Panc1 (cell line): ENCODE results near the gene RIBC1. TPM values are rescaled to one million over a fixed set of nuclear protein-coding genes. Genes with fewer than 3 reads are reported as not detected.

Experiments
- ATAC-seq: fragments of 200-7000 bp; cut with Tn5 transposase; 2 replicates; pipeline ENCODE4 v1.9.1; 2020; ENCODE audit warnings: mild to moderate bottlenecking, moderate library complexity
- BruUV-seq: library from RNA; stranded (reverse); fragments of 400-500 nt; replicated peaks from 2 replicates; lab custom pipeline; 2021; lab: Mats Ljungman, UMichigan
- CTCF ChIA-PET: fragments of 300-600 bp; sonication (Branson Sonifier 250); formaldehyde crosslinking; loops from one replicate; lab custom pipeline; 2022; ENCODE audit warnings: antibody characterized with exemption; lab: Charles Lee
- POLR2A ChIA-PET: fragments of 300-600 bp; sonication (Branson Sonifier 250); formaldehyde crosslinking; loops from one replicate; lab custom pipeline; 2022; ENCODE audit warnings: antibody characterized with exemption; lab: Charles Lee
- DNase-seq: peaks from one replicate; pipeline ENCODE4 v3.0.0-alpha.2; 2010; ENCODE audit warnings: low read depth, low spot score
- H3K27ac ChIP-seq: 2 replicates; pipeline ENCODE4 v1.5.1; 2011; ENCODE audit warnings: mild to moderate bottlenecking, low read length, inconsistent platforms
- H3K27me3 ChIP-seq: fragments of 200-500 bp; sonication (Bioruptor generic); 2 replicates; pipeline ENCODE4 v1.6.0; 2014; ENCODE audit warnings: low read length, inconsistent platforms; ENCODE audit not compliant: control insufficient read depth, insufficient read depth
- H3K36me3 ChIP-seq: fragments of 200-500 bp; sonication (Bioruptor generic); 2 replicates; pipeline ENCODE4 v1.5.1; 2014; ENCODE audit warnings: inconsistent platforms, mild to moderate bottlenecking, low read length, moderate library complexity; ENCODE audit not compliant: control insufficient read depth, insufficient read depth
- H3K4me1 ChIP-seq: 2 replicates; pipeline ENCODE4 v1.5.1; 2011; ENCODE audit warnings: inconsistent platforms, mild to moderate bottlenecking, low read length, moderate library complexity; ENCODE audit not compliant: control insufficient read depth, insufficient read depth
- H3K4me3 ChIP-seq, 2 experiments: 2 replicates each; pipeline ENCODE4 v1.5.1; 2011 to 2012; ENCODE audit warnings: low read depth in 2 of 2, low read length in 2 of 2, mild to moderate bottlenecking in 2 of 2, inconsistent platforms in 1 of 2, moderate library complexity in 1 of 2
- H3K9me3 ChIP-seq: fragments of 200-500 bp; sonication (Bioruptor generic); 2 replicates; pipeline ENCODE4 v1.5.1; 2014; ENCODE audit warnings: low read depth, mild to moderate bottlenecking, inconsistent platforms, low read length, moderate library complexity; ENCODE audit not compliant: control insufficient read depth, insufficient read depth
- in situ Hi-C: cut with HindIII; loops from 2 replicates; pipeline ENCODE4 v1.10.0; 2016; ENCODE audit warnings: low sequenced_read_pairs, low pct_unique_long_range_greater_than_20kb
- intact Hi-C: fragments of 100-400 bp; cut with micrococcal nuclease; formaldehyde crosslinking; loops from one replicate; pipeline ENCODE4 v1.10.0; 2022; ENCODE audit not compliant: unreplicated experiment
- total RNA-seq: library from RNA; stranded (reverse); gene quantifications from one replicate; pipeline ENCODE4 v1.2.1, GENCODE V29; 2021; ENCODE audit not compliant: unreplicated experiment
- TF ChIP-seq, protein P1 (sequence below): fragments of 450-650 bp; IDR thresholded peaks from 2 replicates; pipeline ENCODE4 v1.5.1; 2017; ENCODE audit warnings: mild to moderate bottlenecking
- TF ChIP-seq, protein P2 (sequence below), 2 experiments: IDR thresholded peaks; 2 replicates each; pipeline ENCODE4 v1.6.1; 2011 to 2012; ENCODE audit warnings: low read depth in 2 of 2, control low read depth in 1 of 2, low read length in 1 of 2, mild to moderate bottlenecking in 1 of 2, moderate library complexity in 1 of 2; ENCODE audit not compliant: insufficient read depth in 1 of 2

The RIBC1 gene
- total RNA-seq, 1 experiment from 2014 or later = 1.1 TPM

DNA sequence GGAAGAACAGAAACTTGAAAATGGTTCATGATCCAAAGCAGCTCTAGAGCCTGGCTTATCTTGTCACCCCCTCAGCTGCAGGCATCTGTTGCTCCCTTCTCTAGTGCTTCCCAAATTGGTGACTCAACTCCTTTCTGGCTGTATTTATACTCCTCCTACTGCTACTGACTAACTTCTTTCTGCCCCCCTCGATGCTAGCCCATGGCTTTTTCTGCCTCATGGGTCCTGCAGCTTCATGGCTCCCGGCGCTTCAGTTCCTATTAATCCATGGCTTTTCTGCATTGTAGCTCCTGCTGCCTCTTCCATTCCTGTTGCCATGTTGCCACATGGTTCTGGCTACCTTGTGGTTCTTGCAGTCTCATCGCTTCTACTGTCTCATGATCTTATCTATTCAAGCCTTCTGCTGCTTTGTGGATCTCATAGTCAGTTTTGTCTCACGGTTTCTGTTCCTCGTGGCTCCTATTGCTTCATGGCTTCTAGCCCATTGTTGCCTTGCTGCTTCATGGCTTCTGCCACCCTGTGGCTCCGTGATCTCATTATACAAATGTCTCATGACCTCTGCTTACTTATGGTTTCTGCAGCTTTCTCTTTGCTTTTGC is 48.4 kb upstream of the RIBC1 start:
- intact Hi-C loops = no loop called here
- CTCF ChIA-PET = interaction anchor here (0.6 to 0.8 kb wide), 2 partner anchors 72 to 88 kb away, joined by 3 read pairs; no protein-coding TSS in a partner anchor

DNA sequence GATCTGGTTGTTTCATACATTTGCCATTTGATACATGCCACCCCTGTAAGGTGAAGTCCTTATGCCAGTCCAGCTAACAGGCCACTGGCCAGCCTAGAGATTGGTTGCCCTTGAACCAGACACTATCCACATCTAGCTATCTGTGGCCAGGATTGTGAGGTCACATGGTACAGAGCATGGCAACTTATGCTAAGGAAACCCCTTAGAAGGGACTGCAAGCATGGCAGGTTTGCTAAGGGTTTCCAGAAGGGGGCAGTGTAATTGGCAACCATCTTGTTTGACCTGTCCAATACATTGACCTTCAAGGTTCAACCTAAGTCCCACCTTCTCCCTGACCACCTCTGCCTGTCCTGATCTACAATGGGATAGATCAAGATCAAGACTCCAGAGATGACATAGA is 47.8 kb upstream of the RIBC1 start:
- Histone ChIP-seq H3K9me3 (no peaks in the 10 kb centered on the region), H3K36me3 (peaks cover 2% of the 10 kb centered on the region; the same call in 1 of the 2 replicates), H3K4me1 (no peaks in the 10 kb centered on the region), H3K27ac (no peak overlapping the region), H3K4me3 (no peak overlapping the region), H3K27me3 (no peaks in the 10 kb centered on the region)
- no TSS peak for BruUV-seq
- TF ChIP-seq, protein P1, sequence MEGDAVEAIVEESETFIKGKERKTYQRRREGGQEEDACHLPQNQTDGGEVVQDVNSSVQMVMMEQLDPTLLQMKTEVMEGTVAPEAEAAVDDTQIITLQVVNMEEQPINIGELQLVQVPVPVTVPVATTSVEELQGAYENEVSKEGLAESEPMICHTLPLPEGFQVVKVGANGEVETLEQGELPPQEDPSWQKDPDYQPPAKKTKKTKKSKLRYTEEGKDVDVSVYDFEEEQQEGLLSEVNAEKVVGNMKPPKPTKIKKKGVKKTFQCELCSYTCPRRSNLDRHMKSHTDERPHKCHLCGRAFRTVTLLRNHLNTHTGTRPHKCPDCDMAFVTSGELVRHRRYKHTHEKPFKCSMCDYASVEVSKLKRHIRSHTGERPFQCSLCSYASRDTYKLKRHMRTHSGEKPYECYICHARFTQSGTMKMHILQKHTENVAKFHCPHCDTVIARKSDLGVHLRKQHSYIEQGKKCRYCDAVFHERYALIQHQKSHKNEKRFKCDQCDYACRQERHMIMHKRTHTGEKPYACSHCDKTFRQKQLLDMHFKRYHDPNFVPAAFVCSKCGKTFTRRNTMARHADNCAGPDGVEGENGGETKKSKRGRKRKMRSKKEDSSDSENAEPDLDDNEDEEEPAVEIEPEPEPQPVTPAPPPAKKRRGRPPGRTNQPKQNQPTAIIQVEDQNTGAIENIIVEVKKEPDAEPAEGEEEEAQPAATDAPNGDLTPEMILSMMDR = 0 out of 2 replicates have a peak, but pooled peaks have one; percentile 22
- TF ChIP-seq, protein P2, sequence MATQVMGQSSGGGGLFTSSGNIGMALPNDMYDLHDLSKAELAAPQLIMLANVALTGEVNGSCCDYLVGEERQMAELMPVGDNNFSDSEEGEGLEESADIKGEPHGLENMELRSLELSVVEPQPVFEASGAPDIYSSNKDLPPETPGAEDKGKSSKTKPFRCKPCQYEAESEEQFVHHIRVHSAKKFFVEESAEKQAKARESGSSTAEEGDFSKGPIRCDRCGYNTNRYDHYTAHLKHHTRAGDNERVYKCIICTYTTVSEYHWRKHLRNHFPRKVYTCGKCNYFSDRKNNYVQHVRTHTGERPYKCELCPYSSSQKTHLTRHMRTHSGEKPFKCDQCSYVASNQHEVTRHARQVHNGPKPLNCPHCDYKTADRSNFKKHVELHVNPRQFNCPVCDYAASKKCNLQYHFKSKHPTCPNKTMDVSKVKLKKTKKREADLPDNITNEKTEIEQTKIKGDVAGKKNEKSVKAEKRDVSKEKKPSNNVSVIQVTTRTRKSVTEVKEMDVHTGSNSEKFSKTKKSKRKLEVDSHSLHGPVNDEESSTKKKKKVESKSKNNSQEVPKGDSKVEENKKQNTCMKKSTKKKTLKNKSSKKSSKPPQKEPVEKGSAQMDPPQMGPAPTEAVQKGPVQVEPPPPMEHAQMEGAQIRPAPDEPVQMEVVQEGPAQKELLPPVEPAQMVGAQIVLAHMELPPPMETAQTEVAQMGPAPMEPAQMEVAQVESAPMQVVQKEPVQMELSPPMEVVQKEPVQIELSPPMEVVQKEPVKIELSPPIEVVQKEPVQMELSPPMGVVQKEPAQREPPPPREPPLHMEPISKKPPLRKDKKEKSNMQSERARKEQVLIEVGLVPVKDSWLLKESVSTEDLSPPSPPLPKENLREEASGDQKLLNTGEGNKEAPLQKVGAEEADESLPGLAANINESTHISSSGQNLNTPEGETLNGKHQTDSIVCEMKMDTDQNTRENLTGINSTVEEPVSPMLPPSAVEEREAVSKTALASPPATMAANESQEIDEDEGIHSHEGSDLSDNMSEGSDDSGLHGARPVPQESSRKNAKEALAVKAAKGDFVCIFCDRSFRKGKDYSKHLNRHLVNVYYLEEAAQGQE (IDR thresholded peaks at IDR 0.05; ENCODE audit: insufficient read depth in 1 of 2, low read depth in 2 of 2, low read length in 1 of 2) = no peak
- ATAC-seq (no peak), DNase-seq (no peak)
- in situ Hi-C loops (no loop called here), intact Hi-C loops (no loop called here)
- CTCF ChIA-PET = interaction anchor here (0.6 kb wide), 1 partner anchor 89 kb away, joined by 3 read pairs; no protein-coding TSS in a partner anchor
- POLR2A ChIA-PET = no interaction called here

More for the DNA sequence above, 48.4 kb upstream of the RIBC1 start:
- Histone ChIP-seq H3K27me3 (no peaks in the 10 kb centered on the region), H3K27ac (no peak overlapping the region), H3K9me3 (no peaks in the 10 kb centered on the region), H3K36me3 (no peaks in the 10 kb centered on the region; the same call in 1 of the 2 replicates), H3K4me1 (no peaks in the 10 kb centered on the region), H3K4me3 (no peak overlapping the region)
- no TSS peak for BruUV-seq
- POLR2A ChIA-PET = no interaction called here
- in situ Hi-C loops = no loop called here
- ATAC-seq (no peak), DNase-seq (no peak)
- TF ChIP-seq, protein P2 (IDR thresholded peaks at IDR 0.05; ENCODE audit: insufficient read depth in 1 of 2, low read depth in 2 of 2, low read length in 1 of 2) = no peak
